K562 (cell line): Measurements from ENCODE around the gene OR2V1. TPM values are rescaled to one million over a fixed set of nuclear protein-coding genes. Genes with fewer than 3 reads are reported as not detected.

ENCODE experiments used
- ATAC-seq: fragments of 200-7000 bp; cut with Tn5 transposase; 3 replicates; pipeline ENCODE4 v1.9.1; 2020; ENCODE audit warnings: moderate library complexity
- BruUV-seq: library from RNA; stranded (reverse); fragments of 400-500 nt; replicated peaks from 2 replicates; lab custom pipeline; 2021; lab: Mats Ljungman, UMichigan
- CTCF ChIA-PET: fragments of 300-600 bp; formaldehyde crosslinking; extraction: SDS; loops from one replicate; lab custom pipeline; 2021; ENCODE audit warnings: low intra/inter-chr PET ratio; lab: Yijun Ruan, JAX
- POLR2A ChIA-PET: fragments of 300-600, 350-650 bp; sonication (Branson Sonifier 250); formaldehyde crosslinking; extraction: SDS; loops from one replicate; lab custom pipeline; 2021; ENCODE audit warnings: antibody characterized with exemption, inconsistent platforms; lab: Yijun Ruan, JAX
- DNase-seq, 4 experiments: peaks; one replicate each; pipeline versions ENCODE4 v3.0.0 to v3.0.0-alpha.2; 2011 to 2018; ENCODE audit warnings: low spot score in 3 of 4, mixed read lengths in 3 of 4; ENCODE audit errors: extremely low read depth in 1 of 4
- FAIRE-seq: peaks from 2 replicates; lab custom pipeline; 2011; peaks lifted over from hg19 to GRCh38; lab: Jason Lieb, UNC
- H2AFZ ChIP-seq: 2 replicates; pipeline ENCODE4 v1.6.0; 2011; ENCODE audit warnings: low read depth, low read length, control low read depth, inconsistent platforms
- H3K27ac ChIP-seq: fragments of 200-600 bp; 3 replicates; pipeline ENCODE4 v1.8.0; 2011; ENCODE audit warnings: low read depth, mild to moderate bottlenecking, control low read depth, inconsistent platforms, low read length, moderate library complexity, mixed read lengths; ENCODE audit errors: extremely low read depth
- H3K27me3 ChIP-seq, 2 experiments: fragments of 300-600 bp in 1 of 2; 2 replicates in 1 of 2; 3 replicates in 1 of 2; pipeline versions ENCODE4 v1.6.0 to v1.8.0; 2011; ENCODE audit warnings: inconsistent platforms in 2 of 2, low read length in 2 of 2, mild to moderate bottlenecking in 1 of 2, mixed read lengths in 1 of 2, moderate library complexity in 1 of 2; ENCODE audit not compliant: control insufficient read depth in 2 of 2, insufficient read depth in 2 of 2
- H3K36me3 ChIP-seq: fragments of 300-600 bp; 3 replicates; pipeline ENCODE4 v1.8.0; 2011; ENCODE audit warnings: mild to moderate bottlenecking, low read length, inconsistent platforms; ENCODE audit not compliant: control insufficient read depth, insufficient read depth
- H3K4me1 ChIP-seq, 2 experiments: fragments of 200-600 bp in 1 of 2; replicated peaks in 1 of 2; 2 replicates in 1 of 2; 3 replicates in 1 of 2; pipeline versions ENCODE4 v1.5.1 to v1.8.0; 2011; ENCODE audit warnings: inconsistent platforms in 2 of 2, low read length in 2 of 2, mild to moderate bottlenecking in 1 of 2, mixed read lengths in 1 of 2, moderate library complexity in 1 of 2; ENCODE audit not compliant: control insufficient read depth in 2 of 2, insufficient read depth in 2 of 2
- H3K4me2 ChIP-seq: 2 replicates; pipeline ENCODE4 v1.6.1; 2011; ENCODE audit warnings: low read length, control low read depth, inconsistent platforms, mixed read lengths; ENCODE audit not compliant: insufficient read depth
- H3K4me3 ChIP-seq: fragments of 200-600 bp; sonication (generic), shearing (Covaris generic); 2 replicates; pipeline ENCODE4 v1.5.1; 2016; ENCODE audit warnings: control low read depth, inconsistent platforms
- H3K79me2 ChIP-seq: fragments of 200-600 bp; 3 replicates; pipeline ENCODE4 v1.8.0; 2011; ENCODE audit warnings: low read length, inconsistent platforms; ENCODE audit not compliant: control insufficient read depth, insufficient read depth
- H3K9ac ChIP-seq, 2 experiments: 2 replicates each; pipeline versions ENCODE4 v1.6.0 to v1.6.1; 2011; ENCODE audit warnings: low read depth in 2 of 2, low read length in 2 of 2, control low read depth in 1 of 2, inconsistent platforms in 1 of 2, mild to moderate bottlenecking in 1 of 2, mixed read lengths in 1 of 2; ENCODE audit not compliant: insufficient read depth in 1 of 2
- H3K9me1 ChIP-seq: one replicate; pipeline ENCODE4 v1.6.0; 2011; ENCODE audit warnings: inconsistent platforms, mild to moderate bottlenecking, low read length, moderate library complexity; ENCODE audit not compliant: control insufficient read depth, insufficient read depth
- H3K9me3 ChIP-seq: replicated peaks from 2 replicates; pipeline ENCODE4 v1.5.1; 2011; ENCODE audit warnings: low read depth, low read length, inconsistent platforms; ENCODE audit not compliant: control insufficient read depth, insufficient read depth
- H4K20me1 ChIP-seq: replicated peaks from 2 replicates; pipeline ENCODE4 v1.6.1; 2011; ENCODE audit warnings: low read length, inconsistent platforms, mixed read lengths; ENCODE audit not compliant: control insufficient read depth, insufficient read depth
- ARID1B ChIP-seq: fragments of 450-650 bp; IDR thresholded peaks from 2 replicates; pipeline ENCODE4 v1.6.1; 2016; ENCODE audit warnings: antibody characterized with exemption, mild to moderate bottlenecking, inconsistent platforms
- CEBPG ChIP-seq, 3 experiments: fragments of 200-800 bp in 1 of 3; sonication (Bioruptor generic) in 1 of 3; sonication (generic) in 1 of 3; formaldehyde crosslinking in 1 of 3; IDR thresholded peaks in 2 of 3; conservative IDR thresholded peaks in 1 of 3; 2 replicates each; pipeline versions ENCODE4 v1.6.1 to v1.8.0; 2016 to 2022; ENCODE audit warnings: missing compliant biosample characterization in 2 of 3, missing genetic modification characterization in 2 of 3, mild to moderate bottlenecking in 1 of 3, missing genetic modification reagents in 1 of 3
- FOS ChIP-seq: IDR thresholded peaks from 3 replicates; pipeline ENCODE4 v1.6.1; 2011; ENCODE audit not compliant: insufficient read length; ENCODE audit errors: extremely low read depth
- GATAD2B ChIP-seq: fragments of 450-650 bp; IDR thresholded peaks from 2 replicates; pipeline ENCODE4 v1.6.1; 2017; ENCODE audit warnings: mild to moderate bottlenecking, borderline replicate concordance
- NFRKB ChIP-seq: fragments of 450-650 bp; IDR thresholded peaks from 2 replicates; pipeline ENCODE4 v1.6.1; 2016; ENCODE audit warnings: low read depth
- PHF20 ChIP-seq: fragments of 450-650 bp; IDR thresholded peaks from 2 replicates; pipeline ENCODE4 v1.6.1; 2018; ENCODE audit not compliant: partially characterized antibody
- RCOR1 ChIP-seq, 2 experiments: IDR thresholded peaks; 2 replicates each; pipeline ENCODE4 v1.6.1; 2012; ENCODE audit warnings: low read depth in 2 of 2, low read length in 2 of 2, borderline replicate concordance in 1 of 2, improper control_type of control experiment in 1 of 2
- TAF7 ChIP-seq: fragments of 450-650 bp; IDR thresholded peaks from 2 replicates; pipeline ENCODE4 v1.6.1; 2016; ENCODE audit warnings: missing genetic modification characterization, missing compliant biosample characterization
- XRCC5 ChIP-seq: fragments of 200-400 bp; formaldehyde crosslinking; IDR thresholded peaks from 2 replicates; pipeline ENCODE4 v1.6.1; 2017; ENCODE audit warnings: low read depth, mild to moderate bottlenecking, low read length
- ZBTB1 ChIP-seq: sonication (generic); formaldehyde crosslinking; IDR thresholded peaks from 2 replicates; pipeline ENCODE4 v1.8.1; 2023; ENCODE audit warnings: missing genetic modification reagents, low read depth, mild to moderate bottlenecking, borderline replicate concordance
- ZNF124 ChIP-seq: sonication (generic); formaldehyde crosslinking; IDR thresholded peaks from 2 replicates; pipeline ENCODE4 v1.8.1; 2022; ENCODE audit warnings: missing genetic modification reagents
- ZNF384 ChIP-seq: IDR thresholded peaks from 2 replicates; pipeline ENCODE4 v1.6.1; 2012; ENCODE audit warnings: low read depth, low read length, improper control_type of control experiment
- WGBS: fragments of 100-300 bp; shearing (Covaris generic); methylation state at CpG from one replicate; pipeline ENCODE4 v1.1.6; 2016; ENCODE audit warnings: low coverage, mixed read lengths; ENCODE audit not compliant: insufficient coverage; ENCODE audit errors: missing lambda C conversion rate; 5-methylcytosine and 5-hydroxymethylcytosine counted together
- in situ Hi-C: fragments of 300-500 bp; cut with MboI; formaldehyde crosslinking; loops from 4 replicates; pipeline ENCODE4 v1.15.0; 2018; ENCODE audit warnings: inconsistent platforms, mixed read lengths
- intact Hi-C: fragments of 100-400 bp; cut with micrococcal nuclease; formaldehyde crosslinking; loops from 2 replicates; pipeline ENCODE4 v1.14.2; 2022
- polyA plus RNA-seq, 8 experiments: library from polyadenylated mRNA; depleted of rRNA in 4 of 8; stranded (reverse) in 5 of 8; unstranded in 3 of 8; fragments of >200 nt; fragmentation: Nextera tagmentation in 2 of 8; fragmentation: Illumina TruSeq in 1 of 8; extraction: Ambion mirVana in 2 of 8; extraction: Trizol in 1 of 8; gene quantifications; 2 replicates each; pipeline versions ENCODE4 v1.2.1 to v1.2.3, GENCODE V29; 2011 to 2014; ENCODE audit warnings: inconsistent platforms in 1 of 8, missing spikeins in 1 of 8
- total RNA-seq, 7 experiments: library from RNA; depleted of rRNA in 6 of 7; stranded (reverse); fragments of >200 nt in 6 of 7; fragmentation: Illumina TruSeq in 2 of 7; extraction: Trizol in 2 of 7; gene quantifications; 2 replicates each; pipeline versions ENCODE4 v1.2.1 to v1.2.3, GENCODE V29; 2011 to 2021; ENCODE audit warnings: low replicate concordance in 1 of 7
- TF ChIP-seq, protein P1 (sequence below): fragments of 450-650 bp; IDR thresholded peaks from 2 replicates; pipeline ENCODE4 v1.6.1; 2018; ENCODE audit not compliant: partially characterized antibody

OR2V1 gene
- total and polyA plus RNA-seq, 9 of the 15 experiments (the other 6 are each of a cell fraction or from before 2014, with no cell fraction given): 0.04 to 0.28 (median 0.15) TPM; not detected in 5

DNA sequence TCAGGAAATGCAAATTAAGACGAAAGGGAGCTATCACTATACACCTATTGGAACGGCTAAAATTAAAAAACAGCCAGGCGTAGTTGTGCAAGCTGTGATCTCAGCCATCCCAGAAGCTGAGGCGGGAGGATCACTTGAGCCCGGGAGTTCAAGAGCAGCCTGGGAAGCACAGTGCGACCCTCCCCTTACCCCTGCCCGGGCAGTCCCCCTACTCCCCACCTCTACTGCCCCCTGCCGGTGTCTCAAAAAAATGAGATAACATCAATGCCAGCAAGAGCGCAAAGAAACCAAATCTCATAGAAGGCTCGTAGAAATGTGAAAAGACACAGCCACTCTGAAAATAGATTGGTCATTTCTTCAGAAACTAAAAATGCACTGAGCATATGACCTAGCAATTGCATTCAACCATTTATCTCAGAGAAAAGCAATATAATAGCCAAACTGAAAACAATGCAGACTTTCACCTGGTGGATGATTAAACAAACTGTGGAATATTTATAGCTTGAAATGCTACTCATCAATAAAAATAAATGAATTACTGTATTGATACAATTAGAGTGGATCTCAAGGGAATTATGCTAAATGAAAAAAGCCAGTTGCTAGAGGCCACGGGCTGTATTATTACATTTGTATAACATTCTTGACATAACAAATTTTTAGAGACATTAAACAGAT is 37.0 kb upstream of the OR2V1 start (continued):
- TF ChIP-seq RCOR1 (IDR thresholded peaks at IDR 0.05; ENCODE audit: borderline replicate concordance in 1 of 2, low read depth in 2 of 2, low read length in 2 of 2): peak in 1 of 2 experiments; percentile 58; a peak in 1 of 4 replicates
- TF ChIP-seq ZNF384: no peak
- no peak for TF ChIP-seq NFRKB
- TF ChIP-seq GATAD2B: no peak; the same call in 1 of the 2 replicates
- peak; percentile 5; the same call in 1 of the 2 replicates for TF ChIP-seq ARID1B
- TF ChIP-seq ZNF124 (CRISPR knock-in tag): no peak
- no peak for TF ChIP-seq FOS
- no peak for TF ChIP-seq TAF7 (tag)

DNA sequence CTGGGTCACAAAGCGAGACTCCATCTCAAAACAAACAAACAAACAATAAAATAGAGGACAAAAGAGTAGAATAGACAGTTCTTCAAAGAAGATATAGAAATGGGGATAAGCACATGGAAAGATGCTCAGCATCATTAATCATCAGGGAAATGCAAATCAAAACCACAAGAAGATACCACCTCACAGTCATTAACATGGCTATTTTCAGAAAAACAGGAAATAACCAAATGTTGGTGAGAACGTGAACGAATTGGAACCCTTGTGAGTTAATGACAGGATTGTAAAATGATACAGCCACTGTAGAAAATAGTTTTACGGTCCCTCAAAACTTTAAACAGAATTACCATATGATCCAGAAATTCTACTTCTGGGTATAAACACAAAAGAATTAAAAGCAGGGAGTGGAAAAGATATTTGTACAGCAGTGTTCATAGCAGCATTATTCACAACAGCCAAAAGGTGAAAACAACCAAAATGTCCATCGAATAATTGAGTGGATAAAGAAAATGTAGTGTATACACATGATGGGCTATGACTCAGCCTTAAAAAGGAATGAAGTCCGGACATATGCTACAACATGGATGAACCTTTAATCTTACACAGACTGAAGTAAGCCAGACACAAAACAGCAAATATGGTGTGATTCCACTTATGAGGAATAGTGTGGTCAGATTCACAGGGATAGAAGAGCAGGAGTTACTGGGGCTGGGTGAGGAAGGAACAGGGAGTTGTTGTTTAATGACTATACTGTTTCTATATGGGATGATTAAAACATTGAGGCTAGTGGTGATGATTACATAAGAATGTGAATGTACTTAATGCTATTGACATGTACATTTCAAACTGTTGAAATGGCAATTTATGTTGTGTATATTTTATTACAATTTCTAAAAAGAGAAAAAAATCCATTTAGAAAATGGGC is 36.1 kb upstream of the OR2V1 start:
- ATAC-seq: no peak
- Histone ChIP-seq H3K79me2 (no peaks in the 10 kb centered on the region), H3K27me3 (no peaks in the 10 kb centered on the region), H3K4me2 (peak overlapping the region; percentile 40; the same call in 1 of the 2 replicates), H2AFZ (peak overlapping the region; percentile 95), H3K4me1 (peaks cover 38 to 42% of the 10 kb centered on the region in 2 experiments), H3K9ac (peak overlapping the region in 1 of 2 experiments; percentile 42; a peak in 1 of 4 replicates), H3K9me1 (no peaks in the 10 kb centered on the region), H3K4me3 (no peak overlapping the region), H3K27ac (peak overlapping the region; percentile 64), H3K36me3 (no peaks in the 10 kb centered on the region), H4K20me1 (no peaks in the 10 kb centered on the region), H3K9me3 (no peaks in the 10 kb centered on the region)
- intact Hi-C loops (loop anchor here (10.0 kb wide), 1 partner anchor 62 kb away; no protein-coding TSS in a partner anchor), in situ Hi-C loops (no loop called here)
- no TSS peak for BruUV-seq
- FAIRE-seq: no peak
- CTCF ChIA-PET: interaction anchor here (1.2 kb wide), 1 partner anchor 46 kb away, joined by 3 read pairs; no protein-coding TSS in a partner anchor
- POLR2A ChIA-PET: interaction anchor here (0.9 to 1.5 kb wide), 2 partner anchors 18 to 31 kb away, joined by 3 to 7 read pairs; no protein-coding TSS in a partner anchor
- no peak for DNase-seq
- 42% methylated on average over 6 of the region's 6 CpGs for WGBS
- peak; percentile 22 for TF ChIP-seq PHF20
- no peak for TF ChIP-seq XRCC5
- no peak for TF ChIP-seq ZBTB1
- TF ChIP-seq CEBPG (CRISPR knock-in tag; IDR thresholded peaks at IDR 0.05): no peak
- peak in 1 of 2 experiments; percentile 14; a peak in 1 of 4 replicates for TF ChIP-seq CEBPG (tag; conservative IDR thresholded peaks at IDR 0.05 in 1 of 2, IDR thresholded peaks at IDR 0.05 in 1 of 2)
- TF ChIP-seq, protein P1, sequence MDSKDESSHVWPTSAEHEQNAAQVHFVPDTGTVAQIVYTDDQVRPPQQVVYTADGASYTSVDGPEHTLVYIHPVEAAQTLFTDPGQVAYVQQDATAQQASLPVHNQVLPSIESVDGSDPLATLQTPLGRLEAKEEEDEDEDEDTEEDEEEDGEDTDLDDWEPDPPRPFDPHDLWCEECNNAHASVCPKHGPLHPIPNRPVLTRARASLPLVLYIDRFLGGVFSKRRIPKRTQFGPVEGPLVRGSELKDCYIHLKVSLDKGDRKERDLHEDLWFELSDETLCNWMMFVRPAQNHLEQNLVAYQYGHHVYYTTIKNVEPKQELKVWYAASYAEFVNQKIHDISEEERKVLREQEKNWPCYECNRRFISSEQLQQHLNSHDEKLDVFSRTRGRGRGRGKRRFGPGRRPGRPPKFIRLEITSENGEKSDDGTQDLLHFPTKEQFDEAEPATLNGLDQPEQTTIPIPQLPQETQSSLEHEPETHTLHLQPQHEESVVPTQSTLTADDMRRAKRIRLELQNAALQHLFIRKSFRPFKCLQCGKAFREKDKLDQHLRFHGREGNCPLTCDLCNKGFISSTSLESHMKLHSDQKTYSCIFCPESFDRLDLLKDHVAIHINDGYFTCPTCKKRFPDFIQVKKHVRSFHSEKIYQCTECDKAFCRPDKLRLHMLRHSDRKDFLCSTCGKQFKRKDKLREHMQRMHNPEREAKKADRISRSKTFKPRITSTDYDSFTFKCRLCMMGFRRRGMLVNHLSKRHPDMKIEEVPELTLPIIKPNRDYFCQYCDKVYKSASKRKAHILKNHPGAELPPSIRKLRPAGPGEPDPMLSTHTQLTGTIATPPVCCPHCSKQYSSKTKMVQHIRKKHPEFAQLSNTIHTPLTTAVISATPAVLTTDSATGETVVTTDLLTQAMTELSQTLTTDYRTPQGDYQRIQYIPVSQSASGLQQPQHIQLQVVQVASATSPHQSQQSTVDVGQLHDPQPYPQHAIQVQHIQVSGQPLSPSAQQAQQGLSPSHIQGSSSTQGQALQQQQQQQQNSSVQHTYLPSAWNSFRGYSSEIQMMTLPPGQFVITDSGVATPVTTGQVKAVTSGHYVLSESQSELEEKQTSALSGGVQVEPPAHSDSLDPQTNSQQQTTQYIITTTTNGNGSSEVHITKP: peak; percentile 64
